Fibroblast of pulmonary artery (primary cell): Measurements from ENCODE around the gene CPLX3.

Experiments
- DNase-seq: peaks from one replicate; pipeline ENCODE4 v3.0.0-alpha.2; 2010; ENCODE audit warnings: low read depth
- H3K4me3 ChIP-seq: replicated peaks from 2 replicates; pipeline ENCODE4 v1.5.1; 2011; ENCODE audit warnings: low read depth, mild to moderate bottlenecking, control low read depth, low read length, moderate library complexity
- TF ChIP-seq, protein P1 (sequence below): IDR thresholded peaks from 2 replicates; pipeline ENCODE4 v1.5.1; 2011; ENCODE audit warnings: mild to moderate bottlenecking, control low read depth, low read length, inconsistent platforms; ENCODE audit errors: missing control alignments

CPLX3 gene

DNA sequence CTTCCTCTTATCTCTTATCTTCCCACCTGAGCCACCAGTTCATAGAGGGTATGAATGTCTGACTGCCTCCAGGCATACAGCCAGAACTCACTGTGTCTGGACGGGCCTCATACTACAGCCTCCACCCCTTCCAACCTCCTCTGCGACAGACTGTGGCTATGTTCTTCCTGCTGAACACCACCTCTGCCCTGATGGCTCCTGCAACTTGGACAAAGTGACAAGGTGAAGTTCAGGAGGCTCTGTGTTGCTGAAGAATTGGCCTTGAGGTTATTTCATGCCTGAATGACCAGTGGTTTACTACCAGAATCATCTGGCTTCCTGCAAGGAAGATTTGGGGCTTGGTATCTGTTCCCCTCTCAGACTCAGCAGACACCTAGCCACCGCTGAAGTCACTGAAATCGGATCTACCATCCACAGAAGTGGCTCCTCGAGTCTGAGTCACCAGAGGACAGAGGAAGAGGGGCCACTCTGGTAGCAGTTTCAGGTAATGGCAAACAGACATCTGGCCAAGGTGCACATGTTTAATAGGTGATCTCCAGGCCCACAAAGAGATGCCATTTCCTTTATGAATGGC lies 30.7 kb downstream of the CPLX3 start:
- DNase-seq = no peak
- TF ChIP-seq, protein P1, sequence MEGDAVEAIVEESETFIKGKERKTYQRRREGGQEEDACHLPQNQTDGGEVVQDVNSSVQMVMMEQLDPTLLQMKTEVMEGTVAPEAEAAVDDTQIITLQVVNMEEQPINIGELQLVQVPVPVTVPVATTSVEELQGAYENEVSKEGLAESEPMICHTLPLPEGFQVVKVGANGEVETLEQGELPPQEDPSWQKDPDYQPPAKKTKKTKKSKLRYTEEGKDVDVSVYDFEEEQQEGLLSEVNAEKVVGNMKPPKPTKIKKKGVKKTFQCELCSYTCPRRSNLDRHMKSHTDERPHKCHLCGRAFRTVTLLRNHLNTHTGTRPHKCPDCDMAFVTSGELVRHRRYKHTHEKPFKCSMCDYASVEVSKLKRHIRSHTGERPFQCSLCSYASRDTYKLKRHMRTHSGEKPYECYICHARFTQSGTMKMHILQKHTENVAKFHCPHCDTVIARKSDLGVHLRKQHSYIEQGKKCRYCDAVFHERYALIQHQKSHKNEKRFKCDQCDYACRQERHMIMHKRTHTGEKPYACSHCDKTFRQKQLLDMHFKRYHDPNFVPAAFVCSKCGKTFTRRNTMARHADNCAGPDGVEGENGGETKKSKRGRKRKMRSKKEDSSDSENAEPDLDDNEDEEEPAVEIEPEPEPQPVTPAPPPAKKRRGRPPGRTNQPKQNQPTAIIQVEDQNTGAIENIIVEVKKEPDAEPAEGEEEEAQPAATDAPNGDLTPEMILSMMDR = no peak
- H3K4me3 ChIP-seq = no peak overlapping the region

DNA sequence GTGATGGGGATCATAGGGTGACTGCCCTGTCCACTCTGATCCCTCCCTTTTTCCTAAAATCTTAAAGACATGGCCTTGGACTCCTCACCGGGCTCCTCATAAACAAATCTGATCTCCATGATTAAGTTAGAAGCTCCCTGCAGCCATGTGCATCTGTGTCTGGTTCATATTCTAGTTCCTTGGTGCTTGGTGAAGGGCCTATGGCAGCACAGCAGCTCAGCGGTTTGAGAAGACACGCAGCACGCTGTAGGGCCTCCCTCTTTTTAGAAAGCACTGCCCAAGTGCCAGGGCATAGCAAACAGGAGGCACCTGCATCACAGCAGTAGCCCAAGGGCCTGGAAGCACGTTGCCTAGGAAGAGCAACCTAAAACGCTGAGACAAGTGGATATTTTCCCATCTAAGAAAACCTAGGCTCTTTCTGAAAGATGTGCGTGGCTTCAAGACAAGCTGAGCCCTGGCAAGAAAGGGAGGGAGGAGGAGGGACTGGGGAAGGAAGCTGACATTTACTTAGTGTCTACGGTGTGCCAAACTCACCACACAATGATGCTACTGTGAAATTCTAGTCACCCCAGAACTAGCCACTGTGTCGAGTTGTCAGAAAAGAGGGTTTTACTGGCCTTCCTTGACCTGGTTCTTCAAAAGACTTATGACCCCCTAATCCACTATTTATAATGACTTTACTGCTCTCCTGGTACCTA lies 31.4 kb downstream of the CPLX3 start:
- TF ChIP-seq, protein P1 = no peak
- H3K4me3 ChIP-seq = no peak overlapping the region
- DNase-seq = no peak

- no peak overlapping the region for H3K4me3 ChIP-seq
- DNase-seq = no peak
- TF ChIP-seq, protein P1 = no peak
These were observed 31.9 kb downstream of the CPLX3 start for GRCh38 chr15:74858369-74858740.

- no peak overlapping the region for H3K4me3 ChIP-seq
- DNase-seq = peak; percentile 8
- TF ChIP-seq, protein P1 = no peak
These were observed 37.0 kb downstream of the CPLX3 start for GRCh38 chr15:74863239-74864056.

DNA sequence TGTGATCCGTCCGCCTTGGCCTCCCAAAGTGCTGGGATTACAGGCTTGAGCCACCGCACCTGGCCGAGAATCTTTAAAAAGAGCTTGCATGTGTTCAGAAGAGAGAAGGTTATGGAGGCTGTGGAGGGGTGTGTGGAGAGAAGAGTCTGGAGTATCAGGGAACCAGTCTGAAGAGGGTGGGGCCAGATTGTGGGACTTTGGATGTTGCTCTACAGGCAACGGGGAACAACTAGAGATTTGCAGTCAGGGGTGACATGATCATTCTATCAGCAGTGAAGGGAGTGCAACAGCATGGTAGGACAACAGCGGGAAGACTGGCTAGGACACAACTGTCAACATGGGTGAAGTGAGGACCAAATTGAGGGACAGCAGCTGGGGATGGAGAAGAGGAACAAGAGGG lies 37.9 kb downstream of the CPLX3 start:
- TF ChIP-seq, protein P1 = no peak
- DNase-seq = no peak
- no peak overlapping the region for H3K4me3 ChIP-seq

DNA sequence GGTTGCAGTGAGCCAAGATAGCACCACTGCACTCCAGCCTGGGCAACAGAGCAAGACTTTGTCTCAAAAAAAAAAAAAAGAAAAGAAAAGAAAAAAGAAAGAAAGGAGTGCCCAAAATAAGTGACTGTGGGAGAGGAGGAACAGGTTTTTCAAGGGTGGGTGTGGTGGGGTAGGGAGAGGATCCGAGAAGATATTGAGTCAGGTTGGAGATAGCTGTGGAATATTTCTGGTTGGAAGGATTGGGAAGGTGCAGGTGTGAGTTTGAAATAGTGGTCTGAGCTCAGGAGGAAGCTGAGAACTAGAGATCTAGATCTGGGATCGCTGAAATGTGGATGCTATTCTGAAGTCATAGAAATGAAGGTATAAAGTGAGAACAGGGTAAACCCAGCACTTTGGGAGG lies 38.9 kb downstream of the CPLX3 start:
- DNase-seq = no peak
- TF ChIP-seq, protein P1 = no peak
- H3K4me3 ChIP-seq = no peak overlapping the region
